LNCAP (cell line): ENCODE results near the gene CCNT2.
A peak's percentile ranks its signal among the peaks of the same experiment; 100 is the strongest.

Experiments used
- TF ChIP-seq, protein P1 (sequence below): fragments of 450-650 bp; IDR thresholded peaks from 2 replicates; pipeline ENCODE4 v1.5.1; 2017; ENCODE audit warnings: mild to moderate bottlenecking

CCNT2 gene

DNA sequence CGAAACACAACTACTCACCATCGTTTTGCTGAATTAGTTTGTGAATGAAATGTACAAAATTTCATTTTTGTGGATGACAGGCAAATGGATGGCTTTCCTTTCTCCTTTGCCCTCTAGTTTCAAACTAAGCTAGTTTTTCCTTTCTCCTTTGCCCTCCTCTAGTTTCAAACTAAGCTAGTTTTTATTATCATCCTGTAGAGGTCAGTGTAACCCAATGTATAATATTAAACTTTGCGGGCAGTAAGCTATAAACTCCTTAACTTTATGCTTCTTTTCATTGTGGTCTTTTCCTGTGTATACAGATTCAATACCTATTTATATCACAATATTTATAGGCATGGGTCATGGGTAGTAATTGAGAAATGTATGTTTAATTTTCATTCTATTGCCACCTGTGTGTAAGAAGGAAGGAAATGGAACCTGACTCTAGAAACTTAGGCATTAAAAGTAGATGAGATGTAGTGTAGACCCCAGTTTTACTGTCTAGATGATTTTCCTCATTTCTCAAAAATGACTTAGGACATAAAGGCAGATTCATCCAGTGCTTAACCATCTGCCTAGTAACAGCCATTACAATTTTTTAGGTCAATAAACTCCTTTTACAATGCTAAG, 70.5 kb downstream of the CCNT2 start:
- TF ChIP-seq, protein P1, sequence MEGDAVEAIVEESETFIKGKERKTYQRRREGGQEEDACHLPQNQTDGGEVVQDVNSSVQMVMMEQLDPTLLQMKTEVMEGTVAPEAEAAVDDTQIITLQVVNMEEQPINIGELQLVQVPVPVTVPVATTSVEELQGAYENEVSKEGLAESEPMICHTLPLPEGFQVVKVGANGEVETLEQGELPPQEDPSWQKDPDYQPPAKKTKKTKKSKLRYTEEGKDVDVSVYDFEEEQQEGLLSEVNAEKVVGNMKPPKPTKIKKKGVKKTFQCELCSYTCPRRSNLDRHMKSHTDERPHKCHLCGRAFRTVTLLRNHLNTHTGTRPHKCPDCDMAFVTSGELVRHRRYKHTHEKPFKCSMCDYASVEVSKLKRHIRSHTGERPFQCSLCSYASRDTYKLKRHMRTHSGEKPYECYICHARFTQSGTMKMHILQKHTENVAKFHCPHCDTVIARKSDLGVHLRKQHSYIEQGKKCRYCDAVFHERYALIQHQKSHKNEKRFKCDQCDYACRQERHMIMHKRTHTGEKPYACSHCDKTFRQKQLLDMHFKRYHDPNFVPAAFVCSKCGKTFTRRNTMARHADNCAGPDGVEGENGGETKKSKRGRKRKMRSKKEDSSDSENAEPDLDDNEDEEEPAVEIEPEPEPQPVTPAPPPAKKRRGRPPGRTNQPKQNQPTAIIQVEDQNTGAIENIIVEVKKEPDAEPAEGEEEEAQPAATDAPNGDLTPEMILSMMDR = peak; percentile 55

DNA sequence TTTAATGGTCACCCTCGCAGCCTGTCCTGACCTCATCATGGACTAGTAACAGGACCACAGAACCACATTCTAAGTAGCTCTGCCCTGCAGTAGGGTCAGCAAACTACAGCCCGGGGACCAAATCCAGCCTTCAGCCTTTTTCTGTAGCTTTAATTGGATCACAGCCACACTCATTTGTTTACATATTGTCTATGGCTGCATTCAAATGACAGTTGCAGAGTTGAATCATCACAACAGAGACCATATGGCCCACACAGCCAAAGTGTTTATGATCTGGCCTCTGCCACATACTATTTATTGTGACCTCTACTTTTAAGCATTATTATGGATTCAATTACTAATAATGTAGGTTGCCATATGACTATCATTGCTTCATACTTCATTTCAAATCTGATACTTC, 80.9 kb downstream of the CCNT2 start:
- TF ChIP-seq, protein P1 = no peak

DNA sequence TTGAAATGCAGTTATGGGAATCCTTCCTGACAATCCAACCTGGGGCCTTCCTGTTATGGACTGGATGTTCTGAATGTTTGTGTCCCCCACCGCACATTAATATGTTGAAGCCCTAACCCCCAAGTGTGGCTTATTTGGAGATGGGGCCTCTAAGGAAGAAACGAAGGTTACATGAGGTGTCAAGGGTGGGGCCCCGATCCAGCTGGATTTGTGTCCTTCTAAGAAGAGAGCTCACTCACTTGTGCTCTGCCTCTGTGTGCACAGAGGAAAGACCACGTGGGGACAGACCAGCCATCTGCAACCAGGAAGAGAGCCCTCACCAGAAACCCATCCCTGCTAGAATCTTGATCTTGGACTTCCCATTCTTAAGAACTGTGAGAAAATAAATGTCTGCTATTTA, 84.2 kb downstream of the CCNT2 start:
- TF ChIP-seq, protein P1 = no peak

DNA sequence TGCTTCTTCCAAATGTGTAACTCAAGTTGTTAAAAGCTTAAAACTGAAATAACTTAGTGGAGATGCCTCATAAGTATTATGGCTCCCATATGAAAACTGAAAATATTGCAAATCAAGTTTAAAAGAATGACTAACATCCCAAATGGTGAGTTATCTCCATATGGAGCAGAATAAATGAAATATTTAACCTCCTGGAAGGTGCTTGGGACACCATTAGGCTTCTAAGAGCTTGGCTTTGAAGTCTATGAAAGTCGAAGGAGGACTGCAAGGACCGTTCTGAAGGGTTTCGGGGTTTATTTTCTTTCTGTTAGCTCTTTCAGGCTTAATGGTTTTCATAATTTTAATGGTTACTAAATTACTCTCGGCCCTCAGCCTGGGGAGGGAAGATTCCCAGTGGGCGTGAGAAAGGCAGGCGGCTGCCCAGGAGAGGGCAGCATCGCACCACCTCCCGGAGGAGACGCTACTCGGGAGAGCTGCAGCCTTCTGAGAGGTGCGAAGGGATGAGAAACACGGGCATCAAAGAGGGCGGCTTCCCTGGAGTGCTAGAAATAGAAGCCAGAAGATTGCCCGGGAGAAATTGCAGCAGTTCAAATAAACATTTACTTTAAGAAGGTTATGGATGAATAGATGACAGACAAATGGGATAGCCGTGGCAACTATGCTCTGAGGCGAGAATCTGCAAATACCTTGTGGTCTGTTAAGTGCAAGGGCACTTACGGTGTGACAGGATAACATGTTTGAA, 85.6 kb downstream of the CCNT2 start:
- TF ChIP-seq, protein P1 = peak; percentile 92

DNA sequence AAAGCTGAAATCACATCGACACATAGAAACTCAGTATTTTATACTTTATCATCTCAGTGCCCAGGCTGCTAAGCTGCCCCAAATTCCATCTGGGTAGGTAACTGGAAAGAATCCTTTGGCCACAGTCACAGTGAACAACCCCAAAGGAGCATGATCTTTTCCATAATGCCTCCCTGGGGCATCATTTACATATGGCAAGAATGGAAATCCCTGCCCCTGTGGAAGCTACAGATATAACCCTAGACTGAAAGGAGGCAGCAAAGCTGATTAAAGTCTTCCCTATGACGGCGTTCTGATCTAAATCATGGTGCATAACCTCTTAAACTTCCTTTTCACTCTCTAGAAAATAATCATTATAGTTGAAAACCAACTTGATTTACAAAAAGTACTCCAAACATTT, 87.1 kb downstream of the CCNT2 start:
- TF ChIP-seq, protein P1 = no peak
